LNCaP clone FGC (cell line): Measurements from ENCODE around the gene GJB3.

Experiments
- DNase-seq: peaks from one replicate; pipeline ENCODE4 v3.0.0-alpha.2; 2011; ENCODE audit warnings: low read depth
- H3K4me3 ChIP-seq: 2 replicates; pipeline ENCODE4 v1.5.1; 2011; ENCODE audit warnings: mild to moderate bottlenecking, low read depth, low read length, control low read depth
- TF ChIP-seq, protein P1 (sequence below): IDR thresholded peaks from 2 replicates; pipeline ENCODE4 v1.5.1; 2012; ENCODE audit warnings: mild to moderate bottlenecking; ENCODE audit not compliant: control insufficient read depth, insufficient read depth; ENCODE audit errors: extremely low read depth

GJB3 gene

GRCh38 chr1:34785875-34786470, 5.0 kb downstream of the GJB3 start:
- no peak overlapping the region for H3K4me3 ChIP-seq
- DNase-seq: no peak
- TF ChIP-seq, protein P1, sequence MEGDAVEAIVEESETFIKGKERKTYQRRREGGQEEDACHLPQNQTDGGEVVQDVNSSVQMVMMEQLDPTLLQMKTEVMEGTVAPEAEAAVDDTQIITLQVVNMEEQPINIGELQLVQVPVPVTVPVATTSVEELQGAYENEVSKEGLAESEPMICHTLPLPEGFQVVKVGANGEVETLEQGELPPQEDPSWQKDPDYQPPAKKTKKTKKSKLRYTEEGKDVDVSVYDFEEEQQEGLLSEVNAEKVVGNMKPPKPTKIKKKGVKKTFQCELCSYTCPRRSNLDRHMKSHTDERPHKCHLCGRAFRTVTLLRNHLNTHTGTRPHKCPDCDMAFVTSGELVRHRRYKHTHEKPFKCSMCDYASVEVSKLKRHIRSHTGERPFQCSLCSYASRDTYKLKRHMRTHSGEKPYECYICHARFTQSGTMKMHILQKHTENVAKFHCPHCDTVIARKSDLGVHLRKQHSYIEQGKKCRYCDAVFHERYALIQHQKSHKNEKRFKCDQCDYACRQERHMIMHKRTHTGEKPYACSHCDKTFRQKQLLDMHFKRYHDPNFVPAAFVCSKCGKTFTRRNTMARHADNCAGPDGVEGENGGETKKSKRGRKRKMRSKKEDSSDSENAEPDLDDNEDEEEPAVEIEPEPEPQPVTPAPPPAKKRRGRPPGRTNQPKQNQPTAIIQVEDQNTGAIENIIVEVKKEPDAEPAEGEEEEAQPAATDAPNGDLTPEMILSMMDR: no peak

DNA sequence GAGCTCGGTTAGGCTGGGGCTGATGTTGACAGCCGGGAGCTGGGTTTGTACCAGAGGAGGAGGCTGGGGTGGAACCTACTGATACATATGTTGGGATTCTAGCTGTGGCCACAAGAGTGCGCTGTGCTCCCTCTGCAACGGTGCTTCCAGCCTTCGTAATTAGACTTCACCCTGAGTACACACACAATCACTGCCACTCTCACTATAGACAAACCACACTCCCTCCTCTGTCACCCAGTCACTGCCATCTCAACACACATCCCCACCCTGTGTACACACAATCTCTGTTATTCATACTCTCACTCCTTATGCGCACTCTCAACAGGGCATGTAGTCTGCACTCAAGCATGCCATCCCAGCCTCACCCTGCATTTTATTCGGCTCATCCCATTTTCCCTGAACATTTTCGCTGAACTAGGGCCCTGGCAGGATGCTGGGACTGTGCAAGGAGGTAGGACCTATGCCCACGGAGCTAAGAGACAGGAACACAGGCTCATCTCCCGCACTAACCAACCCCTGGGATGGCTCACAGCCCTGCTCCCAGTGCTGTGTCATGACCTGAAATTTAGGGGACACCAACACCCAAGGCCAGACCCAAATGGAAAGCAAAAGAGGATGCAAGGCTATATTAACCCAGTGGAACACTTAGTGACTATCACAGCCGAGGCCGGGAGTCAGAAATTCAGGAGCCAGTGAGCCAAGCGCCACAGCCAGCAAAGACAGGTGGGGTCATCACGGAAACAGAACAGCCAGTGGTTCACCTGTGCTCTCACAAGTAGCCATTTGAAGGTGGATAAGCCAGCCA, 5.7 kb downstream of the GJB3 start:
- no peak overlapping the region for H3K4me3 ChIP-seq
- TF ChIP-seq, protein P1: peak; percentile 97
- DNase-seq: peak; percentile 46

DNA sequence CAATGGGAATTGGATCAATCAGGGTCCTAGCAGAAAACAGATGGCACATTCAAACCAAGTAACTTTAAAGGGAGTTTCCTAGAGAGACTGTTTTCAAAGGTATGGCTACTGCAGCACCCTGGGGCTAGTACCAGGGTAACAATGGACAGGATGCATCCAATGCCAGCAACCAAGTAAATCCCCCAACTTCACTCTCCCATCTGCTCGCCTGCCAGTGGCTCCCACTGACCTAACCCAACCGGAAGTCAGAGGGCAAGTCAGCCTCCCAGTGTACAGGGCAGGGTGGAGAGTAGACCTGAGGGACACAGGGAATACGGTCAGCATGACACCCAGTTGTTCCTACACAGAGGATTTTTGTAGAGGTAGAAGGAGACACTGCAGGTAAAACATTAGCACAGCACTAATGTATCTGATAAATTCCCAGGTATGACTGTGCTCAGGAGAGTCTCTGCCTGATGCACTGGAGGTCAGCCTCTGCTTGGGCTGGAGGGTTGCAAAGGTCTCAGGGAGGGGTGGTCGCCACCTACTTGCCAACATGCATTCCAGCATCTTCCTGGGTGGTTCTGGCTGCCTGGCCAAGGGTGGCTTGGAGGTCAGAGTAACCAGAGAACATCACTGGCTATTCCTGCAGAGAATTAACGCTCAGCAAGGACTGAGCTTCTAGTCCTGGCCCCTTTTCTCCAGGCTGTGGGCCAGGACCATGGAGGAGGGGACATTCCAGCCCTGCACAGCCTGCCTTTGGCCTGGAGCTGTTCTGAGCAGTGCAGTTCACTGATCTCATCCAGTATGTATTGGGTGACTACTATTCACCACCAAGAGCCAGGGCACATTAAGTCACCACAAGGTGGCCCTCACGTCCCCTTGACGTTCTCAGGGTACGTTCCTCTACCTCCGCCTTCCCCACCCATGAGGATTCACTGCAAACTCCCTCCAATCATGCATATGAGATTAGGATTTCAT, 6.7 kb downstream of the GJB3 start:
- no peak overlapping the region for H3K4me3 ChIP-seq
- DNase-seq: no peak
- TF ChIP-seq, protein P1: peak; percentile 25; the same call in 1 of the 2 replicates

- H3K4me3 ChIP-seq: no peak overlapping the region
- TF ChIP-seq, protein P1: no peak
- DNase-seq: no peak
Measured at GRCh38 chr1:34790985-34791384, 10.0 kb downstream of the GJB3 start.

- DNase-seq: no peak
- TF ChIP-seq, protein P1: no peak
- H3K4me3 ChIP-seq: no peak overlapping the region
Measured at GRCh38 chr1:34792424-34792823, 11.4 kb downstream of the GJB3 start.

DNA sequence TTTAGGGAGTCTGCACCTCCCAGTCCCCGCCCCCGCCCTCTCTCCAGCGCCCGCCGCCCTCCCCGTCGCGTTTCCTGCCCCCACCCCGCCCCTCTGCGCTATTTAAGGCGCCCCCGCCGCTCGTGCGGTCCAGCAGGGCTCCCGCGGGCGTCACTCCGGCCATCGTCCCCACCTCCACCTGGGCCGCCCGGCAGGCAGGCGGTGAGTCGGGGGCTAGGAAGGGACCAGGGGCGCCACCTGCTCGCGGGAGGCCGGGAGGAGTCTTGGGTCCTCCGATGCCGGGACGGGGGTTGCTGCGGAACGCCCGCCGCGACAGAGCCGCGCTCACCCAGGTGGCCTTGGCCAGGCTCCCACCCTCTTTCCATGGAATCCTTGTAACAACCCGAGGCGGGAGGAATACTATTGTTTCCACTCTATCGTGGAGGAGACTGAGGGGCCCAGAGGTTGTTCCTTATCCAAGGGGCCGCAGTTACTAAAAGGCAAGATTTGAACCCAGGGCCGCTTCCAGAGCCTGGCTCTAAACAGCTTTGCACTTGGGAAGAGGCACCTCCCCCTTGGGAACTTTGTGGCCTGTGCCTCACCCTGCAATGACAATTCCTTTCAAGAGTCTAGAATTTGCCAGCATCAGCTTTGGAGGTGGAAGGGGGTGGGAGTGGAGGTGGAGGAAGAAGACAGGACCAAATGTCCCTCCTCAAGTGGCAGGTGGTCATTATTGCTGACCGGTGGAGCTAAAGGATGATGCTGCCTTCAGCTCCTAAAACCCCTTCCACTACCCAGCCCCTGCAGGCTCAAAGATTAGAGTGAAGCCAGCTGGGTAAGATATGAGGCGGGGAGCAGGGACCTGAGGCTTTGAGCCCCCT, 12.1 kb downstream of the GJB3 start, which contains the start of gene GJA4:
GJA4 (plus strand) TSS at position 132 of the 860 bp plus-strand sequence. CDS start 1,215 bp downstream, outside the sequence.
- TF ChIP-seq, protein P1: no peak
- DNase-seq: no peak
- no peak within 1 kb of the TSS for H3K4me3 ChIP-seq
